CD4-positive, alpha-beta T cell treated with Interferon gamma for 1 hour (primary cell): ENCODE measurements around the gene TSHZ1.
A peak's percentile ranks its signal among the peaks of the same experiment; 100 is the strongest.

ENCODE experiments used
- DNase-seq: peaks from one replicate; pipeline ENCODE4 v3.0.0-alpha.2; 2020

Gene TSHZ1

DNA sequence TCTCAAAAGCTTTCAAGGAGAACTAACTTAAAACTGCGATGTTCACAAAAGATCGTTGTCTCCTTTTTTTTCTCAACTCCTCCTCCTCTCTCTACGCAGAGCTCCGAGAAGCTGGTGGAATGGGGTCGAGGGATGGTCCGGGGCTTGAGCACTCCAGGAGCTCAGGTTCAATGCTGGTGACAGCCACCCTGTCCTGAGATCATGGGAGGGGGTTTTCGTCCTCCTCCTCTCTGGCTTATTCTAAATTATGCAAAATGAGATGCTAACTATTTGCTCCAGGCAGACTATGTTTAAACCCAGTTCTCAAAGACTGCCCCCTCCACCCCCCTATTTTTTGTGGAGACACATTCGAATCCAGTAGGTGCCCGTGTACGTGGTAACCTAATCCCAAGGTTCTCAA lies 11.8 kb downstream of the TSHZ1 start:
- no peak for DNase-seq

GRCh38 chr18:75223687-75224347 lies 13.2 kb downstream of the TSHZ1 start:
- DNase-seq: no peak

GRCh38 chr18:75226286-75226955 lies 15.8 kb downstream of the TSHZ1 start:
- no peak for DNase-seq

DNA sequence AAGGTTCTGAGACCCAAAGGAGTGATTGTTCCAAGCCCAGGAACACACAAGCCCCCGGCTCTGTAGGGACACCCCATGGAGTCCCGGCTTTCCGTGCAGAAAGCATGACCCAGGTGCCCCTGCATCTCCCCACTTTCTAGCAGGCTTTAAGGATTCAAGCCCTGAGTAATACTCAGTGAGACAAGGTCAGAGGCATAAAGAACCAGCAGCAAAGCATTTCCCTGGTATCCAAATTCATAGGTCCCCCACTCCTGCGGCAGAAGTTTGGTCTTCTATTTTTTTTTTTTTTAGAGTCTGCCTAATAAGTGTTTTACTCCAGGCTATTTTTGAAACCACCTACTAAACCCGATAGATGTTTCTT lies 16.3 kb downstream of the TSHZ1 start:
- DNase-seq: no peak

DNA sequence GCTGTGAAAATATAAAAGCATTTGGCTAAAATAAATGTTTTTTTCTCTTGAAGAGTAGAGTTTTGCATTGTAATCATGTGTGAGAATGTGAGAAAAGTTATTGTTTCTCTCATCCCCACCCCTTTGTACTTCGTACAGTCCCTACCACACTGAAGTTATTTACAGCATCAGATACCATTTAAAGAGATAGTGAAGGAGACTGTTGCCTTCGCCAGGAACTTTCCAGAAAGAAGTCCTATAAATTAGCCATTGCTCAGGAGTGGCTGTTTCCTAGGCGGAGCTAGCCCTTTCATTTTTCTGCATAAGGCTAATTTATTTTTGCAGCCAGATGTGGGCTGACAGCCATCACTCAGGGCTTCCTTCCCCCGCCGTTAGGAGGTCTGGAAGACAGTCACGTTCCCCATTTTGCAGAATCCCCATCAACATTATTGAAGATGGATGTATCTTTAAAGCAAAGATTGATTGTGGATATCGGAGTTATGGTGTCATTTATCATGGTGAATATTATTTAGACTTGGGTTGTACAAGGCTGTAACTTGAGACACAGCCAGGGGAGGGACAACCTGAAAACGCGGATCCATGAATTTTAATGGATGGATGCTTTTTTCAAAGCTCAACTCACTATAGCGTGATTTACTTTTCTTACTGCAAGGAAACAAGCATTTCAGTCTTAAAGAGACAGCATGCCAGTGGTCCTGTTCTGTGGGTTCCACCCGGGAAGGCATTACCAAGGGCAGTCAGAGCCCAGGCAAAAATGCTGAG lies 17.1 kb downstream of the TSHZ1 start:
- DNase-seq: no peak

DNA sequence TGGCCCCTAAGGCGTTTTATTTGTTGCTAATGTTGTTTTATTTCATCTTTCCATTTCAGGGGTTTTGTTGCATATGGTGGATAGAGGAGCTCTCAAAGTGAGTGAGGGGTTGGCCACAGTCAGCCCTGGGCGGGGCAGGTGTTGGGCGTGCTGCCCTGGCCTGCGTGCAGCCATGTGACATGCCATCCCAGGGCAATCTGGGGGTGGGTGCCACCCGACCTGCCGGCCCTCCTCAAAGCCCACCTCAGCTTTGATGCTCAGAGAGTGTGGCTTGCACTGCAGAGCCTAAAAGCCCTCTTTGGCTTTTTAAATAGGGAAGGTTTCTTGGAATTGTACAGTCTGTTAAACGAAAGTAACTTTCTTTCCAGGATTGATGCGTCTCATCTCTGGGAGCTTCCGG lies 18.4 kb downstream of the TSHZ1 start:
- DNase-seq: no peak

- no peak for DNase-seq
Measured at GRCh38 chr18:75229437-75229836, 18.8 kb downstream of the TSHZ1 start.

DNA sequence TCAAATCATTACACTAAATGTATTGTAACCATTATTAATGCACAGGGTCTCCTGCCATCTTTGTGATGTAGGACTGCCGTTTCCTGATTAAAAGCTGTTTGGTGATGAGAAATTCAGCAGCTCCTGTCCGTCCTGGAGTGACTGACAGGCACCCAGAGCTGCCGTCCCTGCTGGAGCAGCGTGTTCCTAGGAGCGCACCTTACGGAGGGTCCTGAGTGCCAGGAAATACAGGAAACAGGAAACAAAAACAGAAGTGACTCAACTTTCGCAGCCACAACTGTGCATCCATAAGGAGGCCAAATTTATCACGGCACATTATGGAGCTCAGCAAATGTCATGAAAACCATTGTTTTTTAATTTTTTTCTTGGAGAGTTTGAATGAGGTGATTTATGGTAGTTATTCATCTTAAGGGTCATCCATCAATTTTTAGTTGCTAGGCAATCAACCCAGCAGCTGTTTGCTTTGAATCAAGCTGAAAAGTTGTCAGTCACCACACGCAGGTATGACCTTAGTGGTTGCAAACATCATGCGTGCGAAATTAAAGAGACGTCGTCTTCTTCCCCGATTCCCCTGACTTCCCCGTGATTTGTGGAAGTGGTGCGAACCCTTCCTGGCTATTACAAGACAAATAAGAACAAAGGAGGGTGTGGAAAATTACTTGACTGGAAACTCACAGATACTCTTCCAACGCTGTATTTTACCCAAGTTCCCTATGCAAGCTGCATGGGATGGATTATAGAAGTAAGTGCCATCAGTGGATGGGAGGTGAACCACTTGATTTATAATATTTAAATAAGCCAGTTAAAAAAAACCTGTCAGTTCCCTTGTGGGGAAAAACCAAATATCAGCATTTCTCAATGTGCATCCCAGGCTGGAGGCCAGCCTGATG lies 19.8 kb downstream of the TSHZ1 start:
- DNase-seq: no peak

GRCh38 chr18:75231053-75231406 lies 20.4 kb downstream of the TSHZ1 start:
- no peak for DNase-seq

GRCh38 chr18:75234901-75235300 lies 24.3 kb downstream of the TSHZ1 start:
- DNase-seq: no peak

DNA sequence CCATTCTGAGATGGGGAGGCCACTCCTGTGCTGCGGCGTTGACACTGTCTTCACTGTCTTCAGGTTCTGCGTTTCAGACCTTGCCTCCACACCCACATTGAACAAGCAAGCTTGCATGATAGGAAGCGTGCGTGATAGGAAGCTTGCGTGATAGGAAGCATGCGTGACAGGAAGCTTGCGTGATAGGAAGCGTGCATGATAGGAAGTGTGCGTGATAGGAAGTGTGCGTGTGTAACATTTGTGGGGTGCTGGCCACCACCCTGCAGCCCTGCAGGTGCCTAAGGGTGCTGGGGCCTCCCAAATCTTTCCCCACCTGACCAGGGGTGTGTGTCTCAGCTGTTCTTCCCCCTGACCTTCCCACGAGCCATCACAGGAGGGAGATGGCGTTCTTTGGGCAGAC lies 25.3 kb downstream of the TSHZ1 start:
- DNase-seq: no peak

DNA sequence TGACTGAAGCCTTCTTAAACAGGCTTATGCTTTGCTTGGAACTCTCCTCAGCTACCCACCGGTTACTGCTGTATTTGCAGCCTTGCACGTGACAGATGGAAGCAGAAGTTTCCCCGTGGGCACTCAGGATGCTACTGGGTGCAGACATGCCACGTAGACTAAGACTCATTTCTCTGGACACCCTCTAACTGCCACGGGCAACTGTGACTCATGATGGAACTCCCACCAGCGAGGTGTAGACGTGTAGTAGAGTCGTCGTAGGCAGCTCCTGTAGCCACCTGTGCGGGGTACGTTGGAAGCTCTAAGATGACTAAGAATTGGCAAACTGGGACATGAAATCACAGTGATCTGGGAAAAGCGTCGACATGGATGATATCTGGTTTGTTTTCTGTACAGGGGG lies 27.5 kb downstream of the TSHZ1 start:
- DNase-seq: no peak

DNA sequence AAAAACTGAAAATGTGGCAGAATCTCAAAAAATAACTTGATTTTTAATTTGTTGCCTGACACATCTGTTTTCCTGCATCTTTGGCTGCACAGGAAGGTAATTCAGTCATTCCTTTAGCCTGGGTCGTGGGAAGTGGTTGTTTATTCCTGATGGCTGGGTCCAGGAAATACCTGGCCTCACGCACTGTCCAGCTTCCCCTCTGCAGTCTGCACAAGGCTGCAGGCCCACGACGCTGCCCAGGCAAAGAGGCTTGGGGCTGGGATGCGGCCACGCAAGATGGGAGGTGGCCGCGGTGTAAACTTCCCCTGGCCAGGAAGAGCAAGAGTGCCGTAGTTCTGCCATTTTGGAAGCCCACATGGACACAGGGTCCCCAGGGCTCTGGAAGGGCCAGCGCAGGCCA lies 28.2 kb downstream of the TSHZ1 start:
- DNase-seq: no peak

DNA sequence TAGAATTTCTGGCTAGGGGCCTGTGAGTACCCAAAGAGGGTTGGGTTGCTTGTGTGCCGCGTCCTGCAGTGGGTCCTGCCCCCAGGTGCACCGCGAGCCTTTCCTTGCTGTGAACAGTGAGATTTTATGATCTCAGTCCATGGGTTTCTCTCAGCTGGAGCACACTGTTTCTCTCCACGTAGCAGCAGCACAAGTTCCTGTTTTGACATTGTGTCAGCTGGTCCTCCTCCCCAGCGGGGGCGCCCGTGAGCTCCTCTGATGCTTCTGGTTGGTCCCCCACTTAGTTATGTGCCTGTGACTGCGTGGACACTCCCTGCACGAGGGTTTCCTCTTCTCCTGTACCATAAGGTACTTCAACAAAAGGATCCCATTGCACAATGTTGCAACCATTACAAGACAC lies 29.8 kb downstream of the TSHZ1 start:
- no peak for DNase-seq

- DNase-seq: no peak
Measured at GRCh38 chr18:75241705-75242104, 31.1 kb downstream of the TSHZ1 start.

DNA sequence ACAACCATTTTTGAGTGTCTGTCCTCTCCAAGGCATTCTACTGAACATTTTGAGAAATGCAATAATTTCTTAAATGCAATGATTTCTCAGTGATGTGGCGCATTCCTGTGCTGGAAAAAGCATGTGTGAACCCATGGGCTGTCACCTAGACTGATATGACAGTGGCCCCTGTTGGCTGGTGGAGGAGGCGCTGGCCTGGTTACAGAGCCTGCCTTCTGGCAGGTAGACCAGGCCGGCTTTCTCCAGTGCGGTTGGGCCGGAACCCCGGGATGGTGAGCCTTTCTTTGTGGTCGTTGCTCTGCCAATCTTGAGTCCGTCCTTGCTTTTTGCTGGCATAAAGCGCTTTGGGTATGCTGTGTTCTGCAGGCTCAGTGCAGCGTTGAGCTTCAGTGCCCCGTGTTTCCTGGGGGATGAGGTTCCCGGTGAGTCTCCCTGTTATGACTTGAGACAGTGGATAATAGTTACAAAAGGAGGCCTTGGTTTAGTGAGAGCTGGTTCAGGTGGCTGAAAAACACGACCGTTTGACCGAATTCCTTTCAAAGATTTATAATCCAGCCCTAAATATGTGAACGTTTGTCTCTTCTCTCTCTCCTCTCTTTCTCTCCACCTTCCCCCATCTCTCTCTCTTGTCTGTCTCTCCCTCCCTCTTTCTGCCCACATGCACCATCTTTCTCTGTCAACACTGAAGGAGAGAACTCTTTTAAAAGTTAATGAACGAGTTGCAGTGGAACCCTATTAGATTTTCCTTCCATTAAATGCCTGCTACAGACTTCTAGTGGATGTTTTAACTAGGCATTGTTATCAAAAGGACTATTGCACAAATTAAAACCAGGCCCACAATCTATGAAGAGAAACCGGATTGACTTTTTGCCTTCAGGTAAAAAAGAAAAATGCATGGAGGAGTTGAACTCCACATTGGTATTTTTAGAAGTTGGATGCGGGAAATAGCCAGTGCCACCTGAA lies 34.0 kb downstream of the TSHZ1 start:
- peak; percentile 23 for DNase-seq

DNA sequence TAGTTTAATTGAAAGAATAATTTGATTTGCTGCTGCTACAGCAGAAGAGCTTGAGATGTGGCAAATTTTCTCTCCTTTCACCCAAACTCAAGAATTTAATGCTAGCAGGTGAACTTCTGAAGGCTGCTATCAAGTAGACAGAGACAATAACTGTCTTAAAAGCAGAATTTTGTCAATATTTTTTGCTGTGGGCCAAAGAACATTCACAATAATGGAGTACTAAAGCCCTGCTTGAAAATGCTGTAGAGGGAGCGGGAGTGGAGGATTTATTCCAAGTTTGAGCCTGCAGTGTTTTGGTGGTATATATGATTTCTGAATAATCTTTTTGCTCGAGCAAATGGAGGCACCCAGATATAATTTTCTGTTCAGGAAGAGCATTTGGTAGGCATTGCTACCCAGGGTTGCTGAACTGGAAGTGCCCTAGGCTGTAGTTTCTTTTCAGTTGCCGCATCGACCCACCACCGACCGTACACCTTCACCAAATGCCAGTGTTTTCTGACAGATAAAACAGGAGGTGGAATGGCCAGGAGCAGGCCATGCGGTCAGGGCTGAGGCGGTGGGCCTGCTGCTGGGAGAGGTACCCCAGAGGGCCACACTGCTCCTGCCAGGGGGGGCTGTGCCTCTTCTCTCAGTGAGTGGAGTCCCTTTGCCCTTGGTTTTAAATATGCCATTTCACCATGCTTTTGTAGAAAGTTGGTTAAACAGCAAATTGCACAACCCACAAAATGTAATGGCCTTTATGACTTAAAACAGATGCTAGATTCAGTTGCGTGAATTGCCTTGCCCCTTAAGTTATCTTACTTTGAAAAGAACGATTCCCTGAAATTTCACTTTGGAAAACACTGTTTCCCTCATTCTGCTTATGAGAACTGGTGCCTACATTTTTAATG lies 36.4 kb downstream of the TSHZ1 start:
- DNase-seq: no peak

DNA sequence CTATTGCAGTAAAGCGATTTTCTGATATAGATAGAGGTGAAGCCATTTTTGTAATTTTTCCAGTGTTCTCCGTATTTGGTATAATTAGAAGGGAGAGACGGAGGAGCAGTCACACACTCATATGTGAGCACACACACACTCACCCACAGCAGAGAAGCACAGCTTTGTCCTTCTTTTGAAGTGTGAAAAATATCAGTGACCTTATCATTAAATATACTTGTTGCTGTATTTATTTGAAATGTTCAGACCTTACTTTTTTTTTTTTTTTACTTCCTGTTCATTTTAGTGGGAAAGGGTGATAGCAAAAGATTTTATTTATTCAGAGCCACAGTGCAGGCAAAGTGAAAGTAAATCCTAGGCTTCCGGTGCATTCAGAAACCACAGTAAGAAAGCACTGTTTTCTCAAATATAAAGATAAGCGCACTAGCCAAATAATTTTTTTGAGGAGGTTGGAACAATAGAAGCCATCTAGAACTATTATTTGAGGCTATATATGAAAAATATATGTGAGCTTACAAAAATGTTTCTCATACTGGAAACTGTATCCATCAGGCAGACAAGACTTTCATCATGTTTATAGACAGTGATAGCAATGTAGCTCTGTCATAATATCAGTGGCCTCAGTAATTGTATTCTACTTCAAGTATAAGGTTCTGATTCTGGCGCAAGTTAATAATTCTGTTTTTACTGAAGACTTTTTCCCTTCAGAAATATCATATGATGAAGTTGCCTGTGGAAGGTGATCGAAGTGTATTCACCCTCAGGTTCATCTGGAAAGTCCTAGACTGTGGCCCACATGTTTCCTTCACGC lies 37.2 kb downstream of the TSHZ1 start:
- DNase-seq: no peak

DNA sequence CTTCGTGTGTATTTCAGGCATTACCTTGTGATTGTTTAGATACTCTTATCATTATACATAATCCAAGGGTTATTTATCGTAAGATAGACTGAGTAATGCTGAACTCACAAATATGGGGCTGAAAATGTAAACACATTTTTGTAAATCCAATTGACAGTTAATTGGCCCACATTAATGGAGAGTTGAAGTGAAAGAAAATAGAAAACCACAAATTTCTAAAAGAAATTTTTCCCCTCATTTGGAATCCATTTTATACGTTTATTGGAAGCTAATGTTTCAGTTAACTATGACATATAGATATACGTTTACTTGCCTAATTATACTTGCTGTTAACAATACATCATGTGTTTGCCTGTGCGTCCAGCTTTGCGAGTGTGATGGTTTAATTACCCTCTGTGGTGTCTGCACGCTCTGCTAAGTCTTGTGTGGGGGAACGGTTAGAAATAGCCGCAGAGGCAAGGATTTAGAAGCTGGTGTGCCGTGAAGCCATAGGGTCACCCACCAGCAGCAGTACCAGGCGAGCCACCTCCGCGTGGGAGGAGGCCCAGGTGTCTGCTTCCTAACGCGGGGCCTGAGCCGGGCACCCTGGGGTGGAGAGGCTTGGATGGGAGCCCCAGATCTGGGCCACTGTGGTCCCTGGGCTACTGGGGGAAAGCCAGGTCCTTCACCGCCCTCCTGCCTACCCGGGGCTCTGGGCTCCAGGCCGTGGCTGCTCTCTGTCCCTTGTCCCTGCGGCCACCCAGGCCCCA lies 38.0 kb downstream of the TSHZ1 start:
- DNase-seq: no peak

DNA sequence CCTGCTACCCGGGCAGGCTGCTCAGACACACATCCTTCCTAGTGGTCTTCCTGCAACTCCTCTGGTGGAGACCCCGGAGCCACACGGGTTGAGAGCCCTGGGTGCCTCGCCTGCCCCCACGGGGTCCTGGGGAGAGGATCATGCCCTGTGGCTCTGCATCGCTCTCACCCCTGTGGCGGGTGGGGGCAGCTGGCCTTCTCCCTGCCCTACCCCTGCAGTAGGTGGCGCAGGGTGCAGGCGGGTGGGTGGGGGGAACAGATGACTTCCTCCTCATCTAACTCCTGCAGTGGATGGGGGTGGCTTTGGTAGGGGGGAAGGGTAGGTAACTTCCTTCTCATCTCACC lies 38.5 kb downstream of the TSHZ1 start:
- DNase-seq: no peak
